CD4-positive, alpha-beta T cell treated with Interleukin-17A for 1 hour (primary cell): ENCODE data around the gene TTC27.
A peak's percentile ranks its signal among the peaks of the same experiment; 100 is the strongest.
"Not testable (repeated sequence)": the region's sequence is repeated elsewhere in the genome, so short reads cannot be mapped to it uniquely, and the experiment has no call there.

Source experiments
- DNase-seq: peaks from one replicate; pipeline ENCODE4 v3.0.0-alpha.2; 2020

TTC27 gene

DNA sequence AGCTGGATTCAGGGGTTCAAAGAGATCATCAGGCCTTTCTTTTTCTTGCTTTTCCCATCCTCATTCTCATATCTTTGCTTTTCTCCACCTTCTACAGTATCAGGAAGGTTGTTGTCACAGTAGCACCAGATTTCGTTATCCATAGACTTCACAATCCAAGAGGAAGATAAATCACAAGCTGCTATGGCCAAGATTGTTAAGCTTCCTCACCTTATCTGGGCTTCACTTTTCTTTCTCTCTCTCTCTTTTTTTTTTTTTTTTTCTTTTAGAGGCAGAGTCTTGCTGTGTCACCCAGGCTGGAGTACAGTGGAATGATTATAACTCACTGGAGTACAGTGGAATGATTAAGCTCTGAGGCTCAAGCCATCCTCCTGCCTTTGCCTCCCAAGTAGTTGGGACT is 93.5 kb downstream of the TTC27 start:
- DNase-seq = no peak

GRCh38 chr2:32723467-32724079 is 95.7 kb downstream of the TTC27 start:
- DNase-seq = no peak

DNA sequence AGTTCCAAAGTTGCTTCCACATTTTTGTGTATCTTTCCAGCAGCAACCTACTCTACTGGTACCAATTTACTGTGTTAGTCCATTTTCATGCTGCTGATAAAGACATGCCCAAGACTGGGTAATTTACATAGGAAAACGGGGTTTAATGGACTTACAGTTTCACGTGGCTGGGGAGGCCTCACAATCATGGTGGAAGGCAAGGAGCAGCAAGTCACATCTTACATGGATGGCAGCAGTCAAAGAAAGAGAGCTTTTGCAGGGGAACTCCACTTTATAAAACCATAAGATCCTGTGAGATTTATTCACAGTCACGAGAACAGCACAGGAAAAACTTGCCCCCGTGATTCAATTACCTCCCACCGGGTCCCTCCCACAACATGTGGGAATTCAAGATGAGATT is 98.8 kb downstream of the TTC27 start:
- DNase-seq = not testable (repeated sequence)

- DNase-seq = no peak
These were observed 99.3 kb downstream of the TTC27 start for GRCh38 chr2:32727157-32727556.

DNA sequence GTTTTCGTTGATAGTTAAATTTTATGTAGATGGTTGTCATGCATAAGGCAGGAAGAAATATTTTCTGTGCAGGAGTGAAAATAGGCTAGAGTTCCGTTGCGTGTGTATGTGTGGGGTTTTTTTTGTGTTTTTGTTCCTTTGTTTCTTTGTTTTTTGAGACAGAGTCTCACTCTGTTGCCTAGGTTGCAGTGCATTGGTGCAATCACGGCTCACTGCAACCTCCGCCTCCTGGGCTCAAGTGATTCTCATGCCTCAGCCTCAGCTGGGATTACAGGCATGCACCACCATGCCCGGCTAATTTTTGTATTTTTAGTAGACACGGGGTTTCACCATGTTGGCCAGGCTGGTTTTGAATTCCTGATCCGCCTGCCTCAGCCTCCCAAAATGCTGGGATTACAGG is 103.1 kb downstream of the TTC27 start:
- not testable (repeated sequence) for DNase-seq

GRCh38 chr2:32732120-32732519 is 104.3 kb downstream of the TTC27 start:
- no peak for DNase-seq

DNA sequence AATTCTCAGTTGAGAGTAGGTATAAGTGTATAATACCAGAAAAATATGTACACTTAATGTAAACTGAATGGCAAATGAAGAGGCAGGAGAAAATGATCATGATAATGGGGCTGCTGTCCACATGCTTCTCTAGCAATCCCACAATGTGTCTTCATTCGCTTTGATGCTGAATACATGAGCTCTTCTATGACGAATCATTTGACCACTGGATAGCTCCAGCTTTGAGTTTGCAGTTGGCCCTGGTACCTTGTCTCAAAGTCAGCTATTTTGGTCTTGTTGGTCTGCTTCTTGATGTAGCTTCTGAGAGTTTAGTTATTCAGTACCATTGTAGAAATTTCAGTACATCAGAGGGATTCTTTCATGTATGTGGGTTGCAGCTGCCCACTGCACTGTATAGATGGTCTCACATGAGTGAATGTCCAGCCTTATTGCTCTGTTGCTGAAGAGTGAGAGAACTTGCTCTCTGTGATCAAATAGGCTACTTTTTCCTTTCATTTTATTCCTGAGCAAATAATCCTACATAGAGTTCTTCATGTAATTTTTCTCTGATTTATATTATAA is 105.1 kb downstream of the TTC27 start:
- no peak for DNase-seq

- DNase-seq = no peak
These were observed 107.5 kb downstream of the TTC27 start for GRCh38 chr2:32735348-32735747.

GRCh38 chr2:32738939-32739338 is 111.1 kb downstream of the TTC27 start:
- no peak for DNase-seq

- DNase-seq = no peak
These were observed 111.8 kb downstream of the TTC27 start for GRCh38 chr2:32739664-32740063.

DNA sequence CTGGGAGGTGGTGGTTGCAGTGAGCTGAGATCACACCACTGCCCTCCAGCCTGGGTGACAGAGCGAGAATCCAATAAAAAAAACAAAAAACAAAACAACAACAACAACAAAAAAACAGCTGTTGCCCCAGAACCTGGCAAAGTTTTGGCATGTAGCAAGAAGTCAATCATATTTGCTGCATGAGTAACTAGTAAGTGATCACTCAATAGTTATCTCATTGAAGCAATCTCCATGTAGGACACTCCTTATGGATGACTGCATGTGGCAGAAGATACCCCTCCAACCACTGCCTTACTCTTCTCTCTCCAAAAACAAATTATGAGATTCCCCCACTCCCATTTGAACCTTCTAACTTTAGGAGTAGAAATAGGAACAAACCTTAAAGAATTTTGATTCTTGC is 113.7 kb downstream of the TTC27 start:
- no peak for DNase-seq

- DNase-seq = no peak
These were observed 114.5 kb downstream of the TTC27 start for GRCh38 chr2:32742376-32742775.

DNA sequence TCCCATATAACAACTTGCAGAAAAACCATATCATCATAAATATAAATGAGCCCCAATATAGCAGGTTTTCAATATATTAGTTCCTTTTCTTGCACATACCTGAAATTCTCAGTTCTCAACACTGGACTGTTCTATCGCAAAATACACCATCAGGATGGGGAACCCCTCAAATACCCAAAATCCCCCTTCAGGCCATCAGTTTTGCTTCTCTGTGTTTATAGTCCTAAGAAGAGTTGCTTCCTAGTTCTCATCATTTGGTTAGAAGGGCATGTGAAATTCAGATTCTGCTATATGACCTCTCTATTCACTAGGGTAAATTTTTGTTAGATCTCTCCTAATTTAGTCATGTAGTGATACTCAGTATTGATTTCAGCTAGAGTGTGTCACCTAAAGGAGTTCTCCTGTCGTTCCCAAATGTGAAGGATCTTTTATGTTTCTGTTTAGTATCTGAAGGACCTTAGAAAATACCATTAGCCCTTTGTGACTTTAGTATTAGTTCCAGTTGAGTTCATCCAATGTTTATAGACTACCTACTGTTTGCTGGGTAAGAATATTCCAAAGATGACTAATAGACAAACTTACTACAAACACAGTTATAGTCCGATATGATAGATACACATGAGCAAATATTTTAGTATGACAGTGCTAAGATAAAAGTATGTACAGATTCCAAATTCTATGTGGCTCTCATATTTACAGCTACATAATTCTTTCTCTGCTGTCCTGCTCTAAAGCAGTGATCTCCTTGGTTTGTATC is 115.8 kb downstream of the TTC27 start:
- no peak for DNase-seq

DNA sequence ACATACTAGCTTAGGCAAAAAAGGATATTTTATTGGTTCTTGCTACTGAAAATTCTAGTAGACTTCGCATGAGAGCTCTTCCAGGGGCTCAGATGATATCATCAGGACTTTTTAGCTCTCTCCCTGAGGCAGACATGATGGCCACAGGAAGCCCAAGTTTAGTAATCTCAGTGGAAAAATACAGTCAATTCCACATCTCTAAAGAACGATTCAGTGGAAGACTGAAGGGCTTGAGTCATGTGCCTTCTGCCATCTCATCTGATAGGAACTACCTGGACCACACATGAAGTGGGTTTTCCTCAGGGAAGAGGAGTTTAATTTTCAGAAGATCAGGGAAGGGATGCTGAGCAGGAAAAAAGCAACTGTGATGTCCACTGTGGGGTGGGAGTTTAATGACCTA is 117.3 kb downstream of the TTC27 start:
- DNase-seq = no peak

DNA sequence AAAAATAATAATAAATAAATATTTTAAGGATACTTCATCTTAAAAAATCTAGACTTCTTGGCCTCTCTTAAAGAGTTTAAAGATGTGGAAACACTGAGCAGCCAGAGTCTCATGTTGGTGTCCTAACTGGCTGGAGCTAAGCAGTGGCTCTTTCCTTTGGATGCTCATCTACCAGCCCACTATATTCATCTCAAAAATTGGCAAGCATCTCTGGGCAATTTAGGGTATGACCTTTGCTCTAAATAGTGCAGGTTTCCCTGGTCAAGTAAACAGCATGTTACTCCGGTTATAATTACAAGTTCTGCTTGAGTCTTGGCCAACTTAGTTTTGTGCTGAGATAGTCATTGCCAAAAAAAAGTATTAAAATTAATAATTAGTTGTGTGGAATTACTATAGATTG is 117.8 kb downstream of the TTC27 start:
- DNase-seq = no peak

DNA sequence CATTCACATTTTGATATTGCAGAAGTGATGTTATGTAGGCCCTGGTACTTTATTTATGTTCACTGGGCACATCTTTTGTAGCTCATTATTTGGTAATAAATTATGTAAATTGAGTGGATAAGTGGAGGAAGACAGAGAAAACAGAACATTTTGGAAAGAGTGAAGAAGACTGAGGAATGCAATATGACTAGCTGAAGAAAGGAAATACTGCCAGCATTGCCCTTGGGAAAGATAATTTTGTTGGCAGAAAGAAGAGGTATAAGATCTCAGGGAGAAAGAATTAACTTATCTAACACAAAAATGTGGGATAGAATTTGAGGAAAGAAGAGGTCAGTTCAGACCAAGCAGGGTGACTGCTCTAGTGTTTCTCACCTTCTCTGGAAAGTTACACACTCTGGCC is 118.8 kb downstream of the TTC27 start:
- no peak for DNase-seq

DNA sequence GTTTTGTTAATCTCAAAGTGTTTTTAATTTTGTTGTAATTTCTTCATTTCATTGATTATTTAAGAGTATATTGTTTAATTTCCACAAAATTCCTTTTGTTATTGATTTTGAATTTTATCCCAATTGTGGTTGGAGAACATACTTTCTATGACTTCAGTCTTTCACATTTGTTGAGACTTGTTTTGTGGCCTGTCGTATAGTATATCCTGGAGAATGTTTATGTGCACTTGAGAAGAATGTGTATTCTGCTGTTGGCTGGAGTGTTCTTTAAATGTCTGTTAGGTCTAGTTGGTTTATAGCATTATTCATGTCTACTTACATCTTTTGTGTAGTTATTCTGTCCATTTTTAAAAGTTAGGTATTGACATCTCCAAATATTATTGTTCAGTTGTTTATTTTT is 120.3 kb downstream of the TTC27 start:
- DNase-seq = no peak

DNA sequence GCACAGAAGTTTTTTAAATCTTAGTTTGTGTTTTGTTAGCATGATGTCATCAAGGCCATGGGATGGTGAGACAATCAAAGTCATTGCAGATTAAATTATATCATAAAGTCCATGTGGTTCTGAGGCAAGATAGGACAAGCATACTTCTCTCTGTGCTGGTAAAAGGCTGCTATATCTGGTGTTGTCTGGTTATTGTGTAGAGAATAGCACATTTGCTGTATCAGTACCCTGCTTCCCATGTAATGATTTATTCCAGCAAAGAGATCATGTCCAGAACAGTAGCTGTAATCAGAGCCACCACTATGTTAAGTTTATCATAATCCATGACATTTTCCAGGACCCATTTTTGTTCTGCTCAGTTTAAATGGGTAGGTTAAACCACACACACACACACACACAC is 123.0 kb downstream of the TTC27 start:
- DNase-seq = no peak

DNA sequence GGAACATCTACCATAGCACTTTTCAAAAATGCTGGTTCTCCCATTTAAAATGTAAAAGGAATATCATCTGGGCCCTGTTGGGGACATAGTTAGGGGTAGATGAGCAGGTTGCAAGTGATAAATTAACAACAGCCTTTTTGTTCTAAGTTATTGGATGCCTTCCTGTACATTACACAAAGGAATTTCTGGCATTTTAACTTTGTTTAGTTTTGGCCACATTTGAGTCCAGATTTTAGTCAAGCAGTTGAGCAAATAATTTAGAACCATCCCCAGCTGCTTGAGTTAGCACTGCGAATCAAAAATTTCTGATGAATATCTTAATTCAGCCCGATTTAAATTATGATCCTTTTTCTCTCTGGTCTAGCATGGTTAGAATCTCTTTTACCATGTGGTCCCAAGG is 124.4 kb downstream of the TTC27 start:
- DNase-seq = no peak

GRCh38 chr2:32752952-32753351 is 125.1 kb downstream of the TTC27 start:
- no peak for DNase-seq

- DNase-seq = not testable (repeated sequence)
These were observed 126.8 kb downstream of the TTC27 start for GRCh38 chr2:32754676-32755075.

GRCh38 chr2:32755666-32756065 is 127.8 kb downstream of the TTC27 start:
- DNase-seq = no peak

DNA sequence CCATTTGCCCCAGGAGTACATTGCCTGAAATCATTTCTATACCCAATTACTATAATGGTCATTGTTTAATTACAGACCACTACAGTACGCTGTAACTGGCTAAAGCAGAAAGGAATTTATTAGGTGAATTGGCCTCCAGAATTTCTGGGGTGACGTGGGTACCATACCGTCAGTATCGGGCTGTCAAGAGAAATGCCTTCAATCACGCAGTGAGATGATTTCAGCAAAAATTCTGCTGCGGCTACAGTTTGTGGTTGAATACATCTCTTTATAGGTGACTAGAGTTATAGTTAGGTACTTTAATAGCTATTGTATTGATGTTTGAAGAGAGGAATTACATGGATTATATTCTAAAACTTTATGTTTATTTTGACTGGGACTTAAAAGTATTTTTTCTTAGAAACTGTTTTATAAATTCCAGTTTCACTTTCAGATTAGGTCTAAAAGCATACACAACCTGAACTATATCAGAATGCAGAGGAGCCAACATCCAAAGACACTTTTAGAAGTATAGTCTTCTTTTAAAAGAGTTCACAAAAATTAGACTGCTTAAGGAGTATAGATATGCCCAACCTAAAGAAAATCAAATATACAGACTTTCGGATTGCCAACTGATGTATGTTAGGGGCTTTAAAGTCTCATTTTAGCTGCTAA is 128.4 kb downstream of the TTC27 start:
- peak; percentile 27 for DNase-seq

DNA sequence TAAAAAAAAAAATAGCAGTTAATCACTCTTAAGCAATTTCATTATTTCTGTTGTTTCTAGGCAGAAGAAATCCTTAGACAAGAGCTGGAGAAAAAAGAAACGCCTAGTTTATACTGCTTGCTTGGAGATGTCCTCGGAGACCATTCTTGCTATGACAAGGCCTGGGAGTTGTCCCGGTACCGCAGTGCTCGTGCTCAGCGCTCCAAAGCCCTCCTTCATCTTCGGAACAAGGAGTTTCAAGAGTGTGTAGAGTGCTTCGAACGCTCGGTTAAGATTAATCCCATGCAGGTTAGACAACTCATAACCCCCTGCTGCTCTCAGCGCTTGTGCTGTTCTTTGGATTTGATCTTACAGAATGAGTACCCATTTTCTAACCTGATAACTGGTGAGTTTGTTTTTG is 130.4 kb downstream of the TTC27 start:
- DNase-seq = no peak
